Spleen (tissue), 7 donors: Measurements from ENCODE around the gene GNAO1.

Experiments
- POLR2AphosphoS5 ChIP-seq, 3 donors: sonication (generic); formaldehyde crosslinking; IDR thresholded peaks; one replicate each; pipeline ENCODE4 v1.5.1; 2017; ENCODE audit warnings: antibody characterized with exemption in 3 of 3
- TF ChIP-seq, protein P1 (sequence below), 11 experiments: fragments of 200-600 bp in 7 of 11; fragments of 450-650 bp in 4 of 11; sonication (generic) in 4 of 11; IDR thresholded peaks in 8 of 11; conservative IDR thresholded peaks in 3 of 11; 1 replicate in 7 of 11; 2 replicates in 4 of 11; pipeline versions ENCODE4 v1.4.0 to v1.8.0; 2016 to 2021; ENCODE audit warnings: antibody characterized with exemption in 11 of 11, inconsistent platforms in 4 of 11, mild to moderate bottlenecking in 1 of 11
- donor health status: DM: no; HTN: no; CAD: no; lungs with moderate emphysema.
- donor health status: DM: no; HTN: no; CAD: no.
- donor health status: DM: no; HTN: no; CAD: no.

DNA sequence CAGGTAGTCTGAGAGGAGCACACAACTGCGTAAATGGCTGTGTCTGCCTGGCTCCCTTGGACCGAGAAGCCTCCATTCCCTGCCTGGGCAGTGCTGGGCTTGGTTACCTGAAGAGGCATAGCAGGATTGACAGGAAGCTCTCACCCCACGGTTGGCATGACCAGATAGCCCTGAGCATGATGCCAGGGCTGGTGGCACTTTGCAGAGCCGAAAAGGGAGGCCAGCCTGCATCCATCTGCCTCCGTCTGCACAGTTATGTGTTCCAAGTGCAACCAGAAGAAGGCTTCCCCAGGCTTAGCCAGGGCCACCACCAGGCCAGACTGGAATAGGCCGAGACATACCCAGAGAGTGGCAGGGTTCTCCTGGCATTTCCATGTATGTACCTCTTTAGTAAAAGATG lies 36.6 kb downstream of the GNAO1 start:
- no peak for TF ChIP-seq POLR2AphosphoS5 (IDR thresholded peaks at IDR 0.05)
- TF ChIP-seq, protein P1, sequence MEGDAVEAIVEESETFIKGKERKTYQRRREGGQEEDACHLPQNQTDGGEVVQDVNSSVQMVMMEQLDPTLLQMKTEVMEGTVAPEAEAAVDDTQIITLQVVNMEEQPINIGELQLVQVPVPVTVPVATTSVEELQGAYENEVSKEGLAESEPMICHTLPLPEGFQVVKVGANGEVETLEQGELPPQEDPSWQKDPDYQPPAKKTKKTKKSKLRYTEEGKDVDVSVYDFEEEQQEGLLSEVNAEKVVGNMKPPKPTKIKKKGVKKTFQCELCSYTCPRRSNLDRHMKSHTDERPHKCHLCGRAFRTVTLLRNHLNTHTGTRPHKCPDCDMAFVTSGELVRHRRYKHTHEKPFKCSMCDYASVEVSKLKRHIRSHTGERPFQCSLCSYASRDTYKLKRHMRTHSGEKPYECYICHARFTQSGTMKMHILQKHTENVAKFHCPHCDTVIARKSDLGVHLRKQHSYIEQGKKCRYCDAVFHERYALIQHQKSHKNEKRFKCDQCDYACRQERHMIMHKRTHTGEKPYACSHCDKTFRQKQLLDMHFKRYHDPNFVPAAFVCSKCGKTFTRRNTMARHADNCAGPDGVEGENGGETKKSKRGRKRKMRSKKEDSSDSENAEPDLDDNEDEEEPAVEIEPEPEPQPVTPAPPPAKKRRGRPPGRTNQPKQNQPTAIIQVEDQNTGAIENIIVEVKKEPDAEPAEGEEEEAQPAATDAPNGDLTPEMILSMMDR (IDR thresholded peaks at IDR 0.05 in 8 of 11, conservative IDR thresholded peaks at IDR 0.05 in 3 of 11), result no peak
